Fibroblast of skin of left biceps (primary cell): ENCODE data around the gene SV2C.

Experiments used
- DNase-seq, 2 experiments: peaks; one replicate each; pipeline ENCODE4 v3.0.0-alpha.2; 2013; ENCODE audit warnings: low read depth in 2 of 2

The SV2C gene

DNA sequence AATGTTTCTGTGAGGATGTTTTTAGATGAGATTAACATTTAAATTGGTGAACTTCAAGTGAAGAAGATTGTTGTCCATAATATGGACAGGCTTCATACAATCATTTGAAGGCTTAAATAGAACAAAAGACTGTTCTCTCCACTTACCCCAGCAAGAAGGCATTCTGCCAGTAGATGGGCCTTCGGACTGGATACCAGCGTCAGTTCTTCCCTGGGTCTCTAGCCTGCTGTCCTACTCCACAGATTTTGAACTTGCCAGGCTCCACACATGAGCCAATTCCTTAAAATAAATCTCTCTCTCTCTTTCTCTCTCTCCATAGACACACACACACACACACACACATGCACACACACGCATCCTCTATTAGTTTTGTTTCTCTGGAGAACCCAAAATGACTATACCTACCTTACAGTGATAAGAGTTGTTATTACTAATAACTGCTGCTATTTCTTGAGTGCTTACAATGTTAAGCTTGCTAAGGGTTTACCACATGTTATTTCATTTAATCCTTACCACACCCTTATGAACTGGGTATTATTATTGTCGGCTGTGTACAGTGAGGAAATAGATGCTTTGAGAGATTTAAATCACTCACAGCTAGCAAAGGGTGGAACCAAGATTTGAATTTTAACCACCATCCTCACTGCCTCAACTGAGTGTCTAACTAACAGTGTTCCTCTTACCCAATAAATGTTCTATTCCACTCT, 300.1 kb downstream of the SV2C start:
- no peak for DNase-seq

DNA sequence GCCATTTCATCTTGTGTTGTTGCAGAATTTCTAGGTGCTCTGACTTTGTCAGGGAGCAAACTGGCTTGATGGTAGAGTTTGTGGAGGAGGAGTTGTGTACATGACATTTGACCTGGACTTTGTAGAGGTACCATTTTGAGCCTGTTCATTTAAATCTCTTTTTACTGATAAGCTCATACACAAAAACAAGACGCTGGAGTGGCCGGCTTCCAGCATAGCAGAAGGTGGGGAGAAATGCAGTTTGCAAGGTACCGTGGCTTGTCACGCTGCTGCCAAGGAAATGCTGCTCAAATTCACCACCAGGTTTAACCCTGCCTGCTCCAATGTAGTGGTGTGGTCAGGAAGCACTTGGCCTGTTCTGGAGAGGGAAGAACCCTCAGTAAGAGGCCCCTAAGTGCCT, 301.0 kb downstream of the SV2C start:
- DNase-seq = no peak

DNA sequence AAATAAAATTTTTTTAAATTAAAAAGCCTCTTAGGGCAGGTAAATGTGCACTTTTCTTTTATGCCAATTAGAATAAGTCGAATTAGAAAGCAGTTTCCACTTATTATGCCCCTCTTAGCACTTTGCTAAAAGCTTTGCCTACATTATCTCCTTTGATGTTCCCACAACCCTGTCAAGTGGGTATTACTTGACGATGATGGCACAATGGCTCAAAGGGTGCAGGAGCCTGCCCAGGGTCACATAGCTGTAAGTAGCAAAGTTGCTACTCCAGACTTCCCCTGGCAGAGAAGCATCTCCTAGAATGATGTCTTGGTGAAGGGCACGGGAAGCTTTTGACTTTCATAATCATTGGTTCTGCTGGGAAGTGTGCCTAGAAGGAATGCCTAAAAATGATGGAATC, 301.5 kb downstream of the SV2C start:
- DNase-seq = no peak

DNA sequence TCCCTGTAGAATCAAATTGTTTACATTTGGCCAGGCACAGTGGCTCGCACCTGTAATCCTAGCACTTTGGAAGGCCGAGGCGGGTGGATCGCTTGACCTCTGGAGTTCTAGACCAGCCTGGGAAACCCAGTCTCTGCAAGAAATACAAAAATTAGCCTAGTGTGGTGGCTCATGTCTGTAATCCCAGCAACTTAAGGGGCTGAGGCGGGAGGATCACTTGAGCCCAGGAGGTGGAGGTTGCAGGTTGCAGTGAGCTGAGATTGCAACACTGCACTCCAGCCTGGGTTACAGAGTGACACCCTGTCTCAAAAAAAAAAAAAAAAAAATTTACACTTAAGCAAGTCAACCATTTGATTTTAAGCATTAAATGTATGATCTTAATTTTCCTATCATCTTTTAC, 302.4 kb downstream of the SV2C start:
- DNase-seq = no peak

DNA sequence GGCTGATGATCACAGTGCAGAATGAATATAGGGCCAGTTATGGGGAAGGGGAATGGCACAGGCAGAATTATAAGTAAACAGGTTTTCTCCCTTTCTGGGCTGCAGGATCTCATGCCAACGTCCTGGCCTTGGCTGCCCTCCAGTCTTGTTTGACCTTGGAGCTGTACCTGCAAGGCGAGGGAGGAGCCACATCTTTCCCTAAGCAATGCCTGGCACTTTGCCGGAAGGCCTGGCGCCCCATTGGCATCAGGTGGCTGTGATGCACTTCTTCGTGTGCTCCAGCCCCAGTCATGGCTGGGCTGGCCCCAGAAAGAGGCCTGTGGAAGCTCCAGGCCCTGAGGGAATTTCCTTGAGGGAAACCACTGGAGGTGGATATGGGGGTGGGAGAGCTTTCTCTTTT, 303.2 kb downstream of the SV2C start:
- DNase-seq = no peak

DNA sequence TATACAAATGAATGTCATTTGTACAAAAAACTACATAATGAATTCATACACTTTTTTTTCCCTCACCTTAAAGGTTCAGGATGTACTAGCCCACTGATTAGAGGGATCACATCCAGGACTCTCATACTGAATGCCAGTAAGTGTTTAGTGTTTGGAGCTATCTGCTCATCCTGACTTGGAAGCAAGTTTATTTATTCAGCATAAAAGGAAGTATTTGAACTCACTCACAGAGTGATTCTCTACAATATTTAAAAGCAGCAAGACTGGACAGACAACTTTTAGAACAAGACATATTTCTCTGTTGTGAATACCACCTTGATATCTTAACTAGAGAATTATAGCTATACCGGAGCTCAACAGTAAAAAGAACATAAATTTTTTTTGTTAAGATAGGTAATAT, 305.1 kb downstream of the SV2C start:
- DNase-seq = no peak

DNA sequence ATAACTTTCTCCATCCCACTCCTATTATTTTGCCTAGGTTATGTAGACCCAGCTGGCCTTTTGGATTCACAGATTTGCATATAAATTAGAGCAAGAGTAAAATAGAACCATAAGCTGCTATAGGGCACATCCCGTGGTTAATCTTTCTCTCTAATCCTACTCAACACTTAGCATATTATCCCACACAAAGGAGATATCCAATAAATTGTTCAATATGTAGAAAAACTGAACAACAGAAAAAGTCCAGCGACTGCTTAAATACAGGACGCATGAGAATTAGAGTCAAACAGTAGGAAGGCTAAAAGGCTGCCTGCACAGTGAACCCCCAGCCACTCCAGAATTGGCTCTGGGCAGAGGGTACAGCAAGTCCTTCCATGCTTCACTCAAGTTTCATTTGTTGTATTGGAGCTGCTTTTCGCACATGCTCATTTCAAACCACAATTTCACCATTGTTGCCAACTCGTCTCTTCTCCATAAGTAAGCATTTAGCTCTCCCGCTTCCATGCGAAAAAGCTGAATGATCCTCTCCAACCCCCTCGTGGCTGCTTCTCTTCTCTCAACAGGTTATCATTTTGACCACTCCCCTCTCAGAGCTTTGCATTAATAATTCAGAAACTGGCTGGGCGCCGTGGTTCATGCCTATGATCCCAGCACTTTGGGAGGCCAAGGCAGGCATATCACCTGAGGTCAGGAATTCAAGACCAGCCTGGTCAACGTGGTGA, 305.8 kb downstream of the SV2C start:
- DNase-seq = no peak

DNA sequence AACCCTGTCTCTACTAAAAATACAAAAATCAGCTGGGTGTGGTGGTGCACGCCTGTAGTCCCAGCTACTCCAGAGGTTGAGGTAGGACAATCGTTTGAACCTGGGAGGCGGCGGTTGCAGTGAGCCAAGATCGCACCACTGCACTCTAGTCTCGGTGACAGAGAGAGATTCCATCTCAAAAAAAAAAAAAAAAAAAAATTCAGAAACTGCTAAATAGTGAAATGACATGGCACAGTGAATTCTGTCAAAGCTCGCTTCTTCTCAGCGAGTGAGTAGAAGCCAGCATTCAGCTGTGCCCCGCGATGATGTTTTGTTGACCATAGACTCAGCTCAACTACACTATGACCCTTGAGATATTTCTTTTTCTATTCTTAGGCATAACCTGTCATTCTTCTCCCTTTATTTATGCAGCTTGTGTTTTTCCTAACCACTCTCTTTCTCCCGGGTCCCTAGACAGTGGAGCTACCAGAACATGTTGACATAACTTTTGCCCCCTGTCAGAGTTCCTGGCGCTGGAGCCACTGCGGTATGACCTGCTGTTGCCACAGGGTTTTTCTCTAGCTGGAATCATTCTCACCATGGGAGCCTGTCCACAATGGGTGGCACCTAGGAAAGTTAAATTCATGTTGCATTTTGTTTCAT, 306.5 kb downstream of the SV2C start:
- no peak for DNase-seq

DNA sequence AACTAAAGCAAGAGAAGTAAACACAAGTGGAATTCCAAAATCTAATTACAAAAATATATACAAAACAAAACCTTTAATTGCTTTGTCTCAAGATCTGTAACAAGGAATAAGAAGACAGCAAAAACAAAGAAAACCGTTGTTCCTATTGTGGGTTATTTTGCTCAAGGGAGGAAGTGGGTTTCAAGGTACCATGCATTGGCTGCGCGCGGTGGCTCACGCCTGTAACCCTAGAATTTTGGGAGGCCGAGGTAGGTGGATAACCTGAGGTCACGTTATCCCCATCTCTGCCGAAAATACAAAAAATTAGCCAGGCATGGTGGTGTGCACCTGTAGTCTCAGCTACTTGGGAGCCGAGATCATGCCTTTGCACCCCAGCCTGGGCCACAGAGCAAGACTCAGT, 307.8 kb downstream of the SV2C start:
- DNase-seq = no peak

DNA sequence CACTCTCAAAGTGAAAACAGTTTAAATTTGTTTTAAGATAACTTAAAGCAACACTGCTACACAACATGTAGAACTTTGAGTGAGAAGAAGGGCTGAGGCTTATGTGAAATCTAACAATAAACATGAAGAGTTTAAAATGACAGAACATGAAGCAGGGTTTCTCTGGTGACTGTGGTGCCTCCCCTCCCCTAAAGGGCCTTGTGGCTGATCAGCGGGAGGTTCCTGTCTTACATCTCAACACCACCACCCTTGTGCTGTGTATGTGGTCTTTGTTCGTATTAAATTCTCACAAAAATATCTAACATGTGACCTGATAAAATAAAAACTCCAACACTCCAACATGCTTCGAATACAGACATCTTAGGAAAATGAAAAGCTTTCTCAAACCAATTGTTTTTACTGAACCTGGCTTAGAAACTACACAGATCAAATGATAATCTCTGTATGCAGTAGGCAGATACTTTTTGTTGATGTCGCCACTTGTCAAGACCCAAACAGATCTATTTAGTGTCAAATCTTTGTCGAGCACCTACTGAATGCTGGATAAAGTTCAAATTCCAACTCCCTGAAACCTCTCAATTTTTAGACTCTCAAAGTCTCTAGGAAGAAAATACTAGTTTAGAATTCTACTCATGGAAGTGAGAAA, 310.0 kb downstream of the SV2C start:
- DNase-seq = no peak

DNA sequence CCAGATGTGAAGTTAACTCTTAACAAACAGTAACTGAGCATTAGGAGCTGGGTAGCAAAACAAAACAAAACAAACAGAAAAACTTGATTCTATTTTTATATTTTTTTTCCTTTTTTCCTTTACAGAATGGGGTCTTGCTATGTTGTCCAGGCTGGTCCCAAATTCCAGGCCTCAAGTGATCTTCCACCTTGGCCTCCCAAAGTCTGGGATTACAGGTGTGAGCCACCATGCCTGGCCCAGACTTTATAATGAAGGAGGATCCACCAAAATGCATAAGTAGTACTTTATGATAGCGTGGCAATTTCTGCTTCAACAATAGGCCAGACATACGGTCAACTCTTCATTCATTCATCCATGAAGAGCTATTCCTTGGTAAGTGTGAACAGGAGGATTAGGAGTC, 314.0 kb downstream of the SV2C start:
- DNase-seq = no peak

DNA sequence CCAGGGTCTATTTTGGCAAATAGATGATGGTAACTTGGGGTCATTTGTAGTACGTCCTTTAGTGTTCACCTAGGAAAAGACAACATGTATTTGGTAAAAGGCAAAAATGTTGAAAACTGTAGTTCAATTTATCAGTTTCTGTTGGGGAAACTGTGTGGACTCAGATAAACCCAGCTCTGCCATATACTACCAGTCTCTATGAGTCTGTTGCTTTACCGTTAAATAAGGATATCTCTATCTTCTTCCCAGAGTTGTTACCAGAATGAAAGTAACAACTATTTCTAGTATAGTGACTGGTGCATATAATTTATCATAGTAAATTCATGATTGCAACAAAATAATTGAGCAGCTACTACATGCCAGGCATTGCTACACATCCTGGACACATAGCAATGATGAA, 316.1 kb downstream of the SV2C start:
- DNase-seq = no peak

DNA sequence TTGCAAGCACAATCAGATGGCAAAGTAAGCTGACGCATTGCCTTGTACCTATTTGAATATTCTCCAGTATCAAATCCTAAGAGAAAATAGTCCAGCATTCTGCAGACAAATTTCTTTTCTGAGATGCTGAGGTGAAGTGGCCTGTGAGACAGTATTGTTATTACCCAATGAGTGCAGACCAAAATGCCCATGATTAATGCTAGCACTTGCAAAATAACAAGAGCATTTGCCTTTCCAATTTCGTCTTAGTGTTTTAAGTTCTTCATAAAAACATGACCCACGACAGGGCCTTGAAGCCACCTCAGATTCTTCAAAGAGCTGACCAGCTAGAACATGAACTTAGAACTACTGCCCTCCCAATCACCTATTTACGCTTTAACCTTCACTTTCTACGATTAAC, 317.3 kb downstream of the SV2C start:
- no peak for DNase-seq

DNA sequence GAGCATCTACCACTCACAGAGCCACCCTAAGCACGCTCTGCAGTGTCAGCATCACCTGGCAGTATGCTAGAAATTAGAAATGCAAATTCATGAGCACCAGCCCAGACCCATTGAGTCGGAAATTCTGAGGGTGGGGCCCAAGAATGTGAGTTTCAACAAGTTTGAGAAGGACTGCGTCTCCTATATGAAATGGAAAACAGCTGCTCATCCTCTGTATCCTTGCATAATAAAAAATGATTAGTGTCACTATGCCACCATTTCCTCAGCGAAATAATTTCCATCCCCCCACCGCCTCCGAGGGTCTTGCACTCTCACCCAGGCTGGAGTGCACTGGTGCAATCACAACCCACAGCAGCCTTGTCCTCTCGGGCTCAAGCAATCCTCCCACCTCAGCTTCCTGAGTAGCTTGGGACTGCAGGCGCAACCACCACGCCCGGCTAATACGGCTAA, 318.6 kb downstream of the SV2C start:
- DNase-seq = no peak

DNA sequence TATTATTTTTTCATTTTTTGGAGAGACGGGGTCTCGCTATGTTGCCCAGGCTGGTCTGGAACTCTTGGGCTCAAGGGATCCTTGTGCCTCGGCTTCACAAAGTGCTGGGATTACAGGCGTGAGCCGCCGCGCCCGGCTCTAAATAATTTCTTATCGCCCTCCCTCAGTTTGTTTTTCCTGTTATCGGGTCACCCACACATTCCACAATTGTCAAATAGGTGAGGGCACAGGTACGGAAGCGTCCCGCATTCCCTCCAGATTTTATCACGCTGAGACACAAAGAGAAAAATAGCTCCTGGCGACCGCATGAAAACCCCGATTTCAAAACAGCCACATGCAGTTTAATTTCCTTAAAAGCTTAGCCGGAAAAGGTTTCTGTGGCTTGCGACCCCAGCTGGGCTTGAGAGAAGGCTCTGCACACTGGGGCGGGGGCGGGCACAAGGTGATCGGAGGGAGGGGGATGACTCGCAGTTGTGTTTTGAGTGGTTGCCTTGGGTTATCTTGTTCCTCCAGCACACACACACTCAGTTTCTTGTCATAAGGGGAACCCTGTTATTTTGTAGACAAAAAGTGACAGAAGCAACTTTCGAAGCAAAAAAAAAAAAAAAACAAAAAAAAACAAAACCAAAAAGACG, 319.2 kb downstream of the SV2C start:
- no peak for DNase-seq

DNA sequence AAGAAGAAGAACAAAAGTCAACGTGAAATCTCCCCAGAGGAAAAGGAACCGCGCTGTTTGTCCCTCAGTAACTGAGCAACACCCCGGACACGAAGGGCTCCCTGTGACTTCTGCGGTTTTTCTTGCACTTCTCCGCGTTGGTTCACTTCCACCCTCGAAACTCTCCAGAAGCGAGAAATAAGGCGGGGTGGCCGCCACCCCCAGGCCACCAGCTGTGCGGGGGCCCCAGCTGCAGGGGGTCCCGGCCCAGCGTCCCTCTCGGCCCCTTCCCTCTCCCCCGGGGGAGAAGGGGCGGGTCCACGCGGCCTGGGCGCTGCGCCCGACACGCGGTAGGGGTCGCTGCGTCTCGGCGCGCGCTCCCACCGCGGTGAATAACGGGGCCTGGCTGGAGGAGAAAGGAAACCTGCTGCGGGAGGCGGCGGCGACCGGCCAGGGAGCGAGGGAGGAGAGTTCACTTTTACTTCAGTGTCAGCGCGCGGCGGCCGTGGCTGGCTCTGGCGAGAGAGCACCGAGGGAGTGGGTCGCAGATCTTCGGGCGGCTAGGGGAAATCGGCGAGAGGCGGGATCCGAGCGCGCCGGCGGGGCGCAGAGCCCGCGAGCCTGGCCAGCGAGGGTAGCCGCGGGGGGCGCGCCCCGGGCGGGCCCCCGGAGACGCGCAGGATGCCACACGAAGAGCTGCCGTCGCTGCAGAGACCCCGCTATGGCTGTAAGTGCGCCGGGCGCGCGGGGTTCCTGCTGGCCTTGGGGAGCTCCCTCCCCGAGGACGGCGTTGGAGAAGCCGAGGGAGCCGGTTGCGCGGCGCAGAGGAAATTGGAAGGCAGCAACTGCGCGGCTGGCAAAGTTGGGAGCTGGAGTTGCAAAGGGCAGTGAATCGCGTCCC, 319.9 kb downstream of the SV2C start, which contains the start of gene IQGAP2:
Gene IQGAP2, plus strand, starts transcription at position 400 of the 880 bp plus-strand sequence. Its CDS starts 261 bp downstream, at position 661.
- peak; percentile 9 to 23 for DNase-seq
